ENCODE data around the gene YDJC.
"Not testable (repeated sequence)": the region's sequence is repeated elsewhere in the genome, so short reads cannot be mapped to it uniquely, and the experiment has no call there.

Gene YDJC

GRCh38 chr22:21605887-21606564, 23.8 kb downstream of the YDJC start:
- no peak for DNase-seq (ENCODE audit: low spot score)

DNA sequence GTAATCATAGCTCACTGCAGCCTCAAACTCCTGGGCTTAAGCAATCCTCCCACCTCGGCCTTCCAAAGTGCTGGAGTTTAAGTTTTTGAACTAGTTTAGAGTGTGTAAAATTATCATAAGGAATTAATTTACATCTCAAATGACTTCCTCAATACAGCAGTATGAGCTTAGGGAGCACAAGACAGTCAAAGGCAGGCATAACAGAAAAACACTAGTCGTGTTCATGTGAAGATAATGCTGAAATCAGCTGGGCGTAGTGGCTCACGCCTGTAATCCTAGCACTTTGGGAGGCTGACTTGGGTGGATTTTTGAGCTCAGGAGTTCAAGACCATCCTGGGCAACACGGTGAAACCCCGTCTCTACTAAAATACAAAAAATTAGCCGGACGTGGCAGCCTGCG, 25.8 kb downstream of the YDJC start:
- DNase-seq (ENCODE audit: low spot score): no peak

- DNase-seq (ENCODE audit: low spot score): no peak
Measured at GRCh38 chr22:21602579-21602978, 27.2 kb downstream of the YDJC start.

GRCh38 chr22:21599053-21599893, 30.5 kb downstream of the YDJC start:
- DNase-seq (ENCODE audit: low spot score): no peak

DNA sequence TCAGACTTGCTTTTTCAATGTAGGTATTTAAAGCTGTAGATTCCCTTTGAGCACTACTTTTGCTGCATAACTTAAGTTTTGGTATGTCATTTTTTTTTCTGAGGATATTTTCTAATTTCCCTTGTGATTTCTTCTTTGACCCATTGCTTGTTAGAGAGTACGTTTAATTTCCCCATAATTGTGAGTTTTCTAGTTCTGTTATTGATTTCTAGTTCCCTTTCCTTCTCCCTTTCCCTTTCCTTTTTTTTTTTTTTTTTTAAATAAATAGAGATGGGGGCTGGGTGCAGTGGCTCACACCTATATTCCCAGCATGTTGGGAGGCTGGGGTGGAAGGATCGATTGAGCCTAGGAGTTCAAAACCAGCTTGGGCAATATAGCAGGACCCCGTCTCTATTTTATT, 31.5 kb downstream of the YDJC start:
- no peak for DNase-seq (ENCODE audit: low spot score)

GRCh38 chr22:21596356-21597135, 33.3 kb downstream of the YDJC start:
- DNase-seq (ENCODE audit: low spot score): not testable (repeated sequence)

DNA sequence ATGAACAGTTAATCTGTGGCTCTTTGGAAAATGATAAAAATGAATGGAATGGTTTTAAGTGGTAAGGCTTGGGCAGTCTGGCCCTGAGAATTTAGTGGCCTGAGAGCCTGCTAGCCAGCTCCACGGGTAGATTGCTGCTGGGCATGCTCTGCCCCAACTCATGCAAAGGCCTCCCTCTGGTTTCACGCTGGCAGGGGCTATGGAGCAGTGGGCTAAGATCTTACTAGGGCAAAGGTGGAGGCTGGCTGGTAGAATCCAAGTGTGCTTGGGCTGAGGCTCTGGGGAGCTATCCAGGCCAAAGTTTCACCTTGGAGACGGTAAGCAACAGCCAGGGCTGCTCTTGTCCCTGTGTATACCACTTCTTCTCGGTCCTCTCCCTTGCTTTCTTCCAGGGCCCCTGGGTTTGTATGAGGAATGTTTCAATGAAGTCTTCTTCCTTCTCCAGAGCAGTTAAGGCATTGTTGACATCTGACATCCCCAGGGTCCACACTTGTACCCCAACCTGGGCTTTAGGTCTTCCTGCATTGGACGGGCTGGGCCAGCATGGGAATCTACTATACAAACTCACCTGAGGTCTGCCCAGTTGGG, 34.9 kb downstream of the YDJC start:
- no peak for DNase-seq (ENCODE audit: low spot score)

DNA sequence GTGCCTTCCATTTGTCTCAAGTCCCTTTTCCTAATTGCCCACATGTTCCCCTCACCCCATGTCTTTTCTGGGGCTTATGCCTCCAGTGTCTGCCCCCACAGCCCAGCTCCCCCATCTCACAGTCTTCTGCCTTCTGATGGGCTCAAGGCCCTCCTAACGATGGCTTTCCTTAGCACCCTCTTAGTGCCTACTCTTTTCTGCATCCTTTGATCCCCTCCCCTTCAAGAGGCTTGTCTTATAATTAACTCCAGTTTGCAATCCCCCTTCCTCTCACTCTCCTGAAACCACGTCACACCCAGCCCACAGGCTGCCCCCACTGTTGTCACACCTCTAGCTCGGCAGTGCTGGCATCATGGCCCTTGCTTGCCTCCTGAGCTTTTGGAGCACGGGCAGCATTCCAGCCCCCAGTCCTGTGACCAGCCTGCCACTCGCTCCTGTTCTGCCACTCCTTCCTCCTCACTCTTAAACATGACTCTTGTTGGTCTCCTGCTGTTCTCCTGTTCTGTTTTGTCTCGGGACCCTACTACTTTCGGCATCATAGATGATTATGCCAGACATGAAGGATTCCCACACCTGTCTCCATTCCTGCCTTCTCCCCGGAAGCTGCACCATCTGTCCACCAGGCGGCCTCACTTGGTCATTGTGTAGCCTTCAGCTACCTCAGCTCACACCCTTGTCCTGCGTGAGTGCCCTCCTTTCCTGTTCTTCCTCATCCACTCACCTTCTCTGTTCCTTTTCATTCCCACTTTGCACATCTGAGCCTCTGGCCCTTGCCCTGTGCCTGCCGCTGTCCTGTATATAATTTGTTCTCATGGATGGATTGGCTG, 36.2 kb downstream of the YDJC start:
- peak; percentile 56 for DNase-seq (ENCODE audit: low spot score)

DNA sequence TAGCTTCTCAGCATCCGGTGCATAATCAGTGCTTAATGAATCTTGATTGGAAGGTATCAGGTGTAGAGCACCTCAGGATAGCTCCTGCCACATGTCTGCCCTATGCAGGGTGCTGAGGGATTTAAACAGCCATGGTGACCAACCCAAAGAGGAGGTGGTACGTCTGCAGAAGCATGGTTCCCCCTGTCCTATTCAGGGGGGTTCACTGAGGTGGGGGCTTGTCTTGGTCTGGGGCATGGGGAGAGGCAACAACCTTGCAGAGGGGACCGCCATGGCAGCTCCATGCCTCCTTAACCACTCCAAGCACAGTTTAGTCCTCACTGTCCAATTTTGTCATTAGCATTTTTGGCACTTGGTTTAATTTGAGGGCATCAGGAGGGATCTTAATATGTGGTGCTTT, 37.4 kb downstream of the YDJC start:
- DNase-seq (ENCODE audit: low spot score): no peak

- no peak for DNase-seq (ENCODE audit: low spot score)
Measured at GRCh38 chr22:21591695-21592094, 38.1 kb downstream of the YDJC start.

DNA sequence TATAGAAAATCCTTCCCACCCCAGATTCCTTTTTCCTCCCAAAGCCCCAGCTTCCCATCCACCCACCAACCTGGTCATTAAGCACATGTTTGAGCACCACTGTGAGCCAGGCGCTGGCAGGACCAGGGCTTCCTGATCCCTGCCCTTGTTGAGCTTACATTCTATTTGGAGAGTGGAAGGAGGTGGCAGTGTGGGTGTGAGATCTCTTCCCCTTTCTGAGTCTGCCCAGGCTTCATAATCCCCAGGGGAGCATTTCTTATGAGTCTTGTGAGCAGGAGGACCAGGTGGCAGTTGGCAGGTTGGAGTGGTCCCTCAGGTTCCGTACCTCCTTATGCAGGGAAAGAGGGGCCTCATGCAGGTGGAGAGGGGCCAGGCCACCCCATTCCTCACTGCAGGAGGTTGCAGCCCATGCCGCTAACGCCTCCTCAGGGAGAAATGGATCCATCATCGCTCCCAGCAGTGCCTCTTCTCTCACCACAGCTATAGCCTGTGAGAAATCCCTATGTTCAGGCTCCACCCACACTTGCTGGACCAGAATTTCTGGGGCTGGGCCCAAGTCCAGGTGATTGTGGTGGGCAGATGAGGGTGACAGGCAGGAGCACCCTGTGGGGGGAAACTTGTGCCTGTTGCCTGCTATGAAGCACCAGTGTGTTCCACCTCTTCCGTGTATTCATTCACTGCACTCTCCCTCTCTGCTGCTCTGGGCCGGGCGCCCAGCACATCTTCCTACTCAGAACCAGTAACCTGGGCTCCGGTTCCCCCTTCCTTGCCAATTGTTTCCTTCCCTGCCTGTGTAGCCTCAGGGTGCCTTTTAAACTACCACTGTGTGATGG, 38.8 kb downstream of the YDJC start:
- DNase-seq (ENCODE audit: low spot score): no peak

DNA sequence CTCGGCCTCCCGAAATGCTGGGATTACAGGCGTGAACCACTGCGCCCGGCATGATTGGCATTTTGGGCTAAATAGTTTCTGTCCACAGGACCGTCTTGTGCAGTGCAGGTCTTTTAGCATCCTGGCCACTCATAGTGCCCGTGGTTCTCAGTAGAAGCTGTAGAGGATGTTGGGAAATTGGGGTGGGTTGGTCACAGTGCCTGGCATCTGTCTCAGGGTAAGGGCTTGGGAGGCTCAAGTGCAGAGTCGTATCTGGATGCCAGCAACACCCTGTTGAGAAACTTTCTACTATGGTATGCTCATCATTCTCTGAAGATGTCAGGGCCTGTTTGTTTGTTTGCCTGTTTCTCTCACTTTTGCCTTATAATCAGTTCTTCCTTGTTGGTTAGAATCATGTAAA, 40.4 kb downstream of the YDJC start:
- no peak for DNase-seq (ENCODE audit: low spot score)

DNA sequence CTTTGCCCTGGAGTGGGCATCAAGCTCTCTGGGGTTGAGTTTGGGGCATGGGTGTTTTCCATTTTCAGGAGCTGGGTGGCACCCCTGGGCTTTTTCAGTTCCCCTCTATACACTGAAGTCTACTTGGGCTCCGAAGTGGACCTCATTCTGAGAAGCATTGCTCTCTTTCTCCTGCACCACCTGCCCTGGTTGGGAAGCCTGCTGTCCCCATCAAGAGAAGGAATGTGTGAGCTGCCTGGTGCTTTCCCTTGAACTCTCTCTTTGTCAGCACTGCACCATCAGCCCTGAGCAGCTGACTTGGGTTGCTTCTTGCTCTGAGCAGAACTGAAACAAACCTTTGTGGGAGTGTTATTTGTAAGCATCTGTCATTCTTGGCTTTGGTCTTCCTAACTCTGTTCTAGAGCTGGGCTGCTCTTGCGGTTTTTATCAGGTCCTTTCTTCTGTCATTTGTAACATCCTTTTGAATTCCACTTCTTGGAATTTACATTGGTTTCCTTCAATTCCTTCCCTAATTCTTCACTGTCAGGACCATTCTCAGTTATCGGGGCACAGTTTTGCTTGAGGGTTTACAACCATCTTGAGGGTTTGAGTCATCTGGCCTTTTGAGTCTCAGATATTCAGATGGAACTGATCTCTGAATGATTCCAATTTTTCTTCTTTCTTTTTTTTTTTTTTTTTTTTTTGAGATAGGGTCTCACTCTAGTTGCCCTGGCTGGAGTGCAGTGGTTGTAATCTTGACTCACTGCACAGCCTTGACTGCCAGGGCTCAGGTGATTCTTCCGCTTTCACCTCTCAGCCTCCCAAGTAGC, 41.8 kb downstream of the YDJC start:
- DNase-seq (ENCODE audit: low spot score): no peak

DNA sequence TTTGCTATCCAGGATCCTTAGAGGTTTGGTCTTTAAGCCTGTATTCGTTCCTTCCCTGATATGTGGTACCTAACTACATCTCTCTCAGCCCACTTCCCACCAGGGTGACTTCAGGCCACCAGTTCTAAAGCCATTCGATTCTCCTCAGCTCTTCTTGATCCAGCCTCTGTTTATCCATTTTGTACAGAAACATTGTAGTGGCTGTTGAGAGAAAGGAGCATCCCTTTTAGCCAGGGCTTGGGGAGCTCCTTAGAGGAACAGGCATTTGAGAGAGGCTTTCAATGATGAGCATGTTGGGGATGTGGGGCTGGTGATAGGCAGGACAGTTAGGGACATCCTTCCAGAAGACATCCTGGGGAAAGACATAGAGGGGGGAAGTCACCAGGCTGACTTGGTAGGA, 44.4 kb downstream of the YDJC start:
- DNase-seq (ENCODE audit: low spot score): no peak

DNA sequence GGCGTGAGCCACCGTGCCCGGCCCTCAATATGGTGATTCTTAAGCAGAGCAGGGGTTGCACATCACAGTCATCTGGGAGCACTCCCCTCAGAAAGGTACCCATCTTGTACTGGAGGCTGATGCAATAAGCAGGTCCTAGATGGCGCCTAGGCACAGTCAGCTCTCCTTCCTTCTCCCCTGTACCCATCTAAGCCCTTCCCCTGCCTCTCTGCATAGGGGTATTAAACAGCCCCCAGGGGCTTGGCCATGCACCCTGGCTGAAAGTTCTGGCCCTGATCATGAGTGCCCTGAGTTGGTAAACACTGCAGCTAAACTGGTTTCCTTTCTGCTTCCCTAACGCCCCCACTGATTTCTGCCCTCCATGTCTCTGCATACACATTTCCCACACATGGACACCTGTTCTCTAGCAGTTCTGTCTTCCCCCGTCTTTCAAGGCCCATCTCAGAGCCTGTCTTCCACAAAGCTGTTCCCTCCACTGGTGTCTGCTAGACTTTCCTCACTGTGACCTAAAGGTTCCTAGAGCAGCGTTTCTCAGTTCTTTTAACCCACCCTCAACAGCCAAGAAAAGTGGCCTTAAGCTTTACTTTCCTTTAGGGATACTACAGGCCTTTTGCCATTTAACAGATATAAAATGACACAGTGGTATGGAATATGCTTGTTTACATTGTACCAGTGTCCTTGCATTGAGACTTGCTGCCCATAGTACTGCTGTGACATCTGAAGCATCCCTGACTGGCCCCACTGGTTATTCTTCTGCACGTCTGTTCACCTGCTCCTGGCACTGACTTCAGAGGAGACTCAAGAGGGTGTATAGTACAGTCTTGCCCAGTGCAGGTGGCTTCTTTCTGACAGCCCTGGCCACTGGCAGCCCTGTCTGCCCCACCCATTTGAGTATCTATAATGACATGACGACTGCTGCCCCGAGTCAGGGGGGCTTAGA, 46.8 kb downstream of the YDJC start:
- peak; percentile 30 for DNase-seq (ENCODE audit: low spot score)

GRCh38 chr22:21581009-21581713, 48.7 kb downstream of the YDJC start:
- DNase-seq (ENCODE audit: low spot score): peak; percentile 18

DNA sequence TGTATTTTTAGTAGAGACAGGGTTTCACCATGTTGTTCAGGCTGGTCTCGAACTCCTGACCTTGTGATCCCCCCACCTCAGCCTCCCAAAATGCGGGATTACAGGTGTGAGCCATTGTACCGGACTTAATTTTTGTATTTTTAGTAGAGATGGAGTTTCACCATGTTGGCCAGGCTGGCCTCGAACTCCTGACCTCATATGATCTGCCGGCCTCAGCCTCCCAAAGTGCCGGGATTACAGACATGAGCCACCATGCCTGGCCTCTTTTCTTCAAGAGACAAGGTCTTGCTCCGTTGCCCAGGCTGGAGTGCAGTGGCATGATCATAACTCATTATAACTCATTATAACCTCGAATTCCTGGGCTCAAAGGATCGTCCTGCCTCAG, 49.2 kb downstream of the YDJC start:
- DNase-seq (ENCODE audit: low spot score): not testable (repeated sequence)

DNA sequence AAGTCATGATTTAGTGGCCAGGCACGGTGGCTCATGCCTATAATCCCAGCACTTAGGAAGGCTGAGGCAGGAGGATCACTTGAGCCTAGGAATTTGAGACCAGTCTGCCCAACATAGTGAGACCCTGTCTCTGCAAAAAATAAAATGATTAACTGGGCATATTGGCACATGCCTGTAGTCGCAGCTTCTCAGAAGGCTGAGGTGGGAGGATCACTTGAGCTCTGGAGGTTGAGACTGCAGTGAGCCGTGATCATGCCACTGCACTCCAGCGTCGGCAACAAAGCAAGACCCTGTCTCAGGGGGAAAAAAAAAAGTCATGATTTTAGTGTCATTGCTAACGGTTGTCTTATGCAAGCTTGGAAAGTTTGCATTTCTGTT, 50.4 kb downstream of the YDJC start:
- DNase-seq (ENCODE audit: low spot score): no peak

Measured in ecto neural progenitor cell (in vitro differentiated cells).